HEK293 (cell line): Measurements from ENCODE around the gene YPEL1.
"Not testable (repeated sequence)": the region's sequence is repeated elsewhere in the genome, so short reads cannot be mapped to it uniquely, and the experiment has no call there.

ENCODE experiments used
- CTCF ChIP-seq: fragments of 450-650 bp; formaldehyde crosslinking; IDR thresholded peaks from 2 replicates; pipeline ENCODE4 v1.5.1; 2016; ENCODE audit warnings: missing biosample characterization, missing genetic modification characterization
- PRDM4 ChIP-seq: fragments of 450-650 bp; formaldehyde crosslinking; IDR thresholded peaks from 2 replicates; pipeline ENCODE4 v1.5.1; 2017; ENCODE audit warnings: missing biosample characterization, missing genetic modification characterization
- ZBTB26 ChIP-seq: fragments of 450-650 bp; formaldehyde crosslinking; optimal IDR thresholded peaks from 2 replicates; pipeline ENCODE3; 2016; ENCODE audit warnings: missing biosample characterization, mild to moderate bottlenecking, missing genetic modification characterization
- ZNF292 ChIP-seq: fragments of 450-650 bp; formaldehyde crosslinking; IDR thresholded peaks from 2 replicates; pipeline ENCODE4 v1.5.1; 2016; ENCODE audit warnings: low read depth, missing biosample characterization, missing genetic modification characterization, borderline replicate concordance

GRCh38 chr22:21724496-21724895, 11.1 kb downstream of the YPEL1 start:
- TF ChIP-seq CTCF, ZBTB26, PRDM4, ZNF292 (tag by site-specific recombination): not testable (repeated sequence)
